HL-60/S4 (cell line): Measurements from ENCODE around the gene NUDT7.

Source experiments
- in situ Hi-C: fragments of 300-500 bp; cut with MboI; formaldehyde crosslinking; loops from 2 replicates; pipeline ENCODE4 v1.14.3; 2022; ENCODE audit warnings: low sequenced_read_pairs

Gene NUDT7

DNA sequence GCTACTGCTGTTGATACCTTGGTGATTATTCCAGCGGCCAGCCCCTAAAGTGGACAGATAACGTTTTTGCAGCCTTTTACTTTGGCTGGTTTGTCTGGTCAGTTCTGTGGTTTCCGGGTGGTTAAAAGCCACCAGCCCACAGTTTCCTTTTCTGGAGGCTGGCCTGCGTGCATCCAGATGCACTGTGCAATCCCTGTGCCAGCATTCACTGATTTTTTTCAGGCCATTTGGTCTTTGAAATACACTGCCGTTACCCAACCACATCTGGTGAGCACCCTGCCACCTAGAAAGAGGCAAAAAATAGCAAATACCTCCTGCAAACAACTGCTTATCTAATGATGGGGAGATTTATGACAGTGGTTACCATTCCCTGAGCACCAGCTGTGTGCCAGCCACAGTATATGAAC is 797 bp downstream of the NUDT7 start:
- in situ Hi-C loops = no loop called here

DNA sequence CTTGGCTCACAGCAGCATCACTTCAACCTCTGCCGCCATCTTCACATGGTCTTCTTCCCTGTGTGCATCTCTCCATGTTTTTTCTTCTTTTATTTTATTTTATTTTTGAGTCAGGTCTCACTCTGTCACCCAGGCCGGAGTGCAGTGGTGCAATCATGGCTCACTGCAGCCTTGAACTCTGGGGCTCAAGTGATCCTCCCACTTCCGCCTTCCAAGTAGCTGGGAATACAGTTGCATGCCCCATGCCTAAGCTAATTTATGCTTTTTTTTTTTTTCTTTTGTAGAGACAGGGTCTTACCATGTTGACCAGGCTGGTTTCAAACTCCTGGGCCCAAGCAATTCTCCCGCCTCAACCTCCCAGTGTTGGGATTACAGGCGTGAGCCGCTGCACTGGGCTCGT is 1.9 kb downstream of the NUDT7 start:
- in situ Hi-C loops = no loop called here

GRCh38 chr16:77729951-77730350 is 7.6 kb downstream of the NUDT7 start:
- in situ Hi-C loops = no loop called here

DNA sequence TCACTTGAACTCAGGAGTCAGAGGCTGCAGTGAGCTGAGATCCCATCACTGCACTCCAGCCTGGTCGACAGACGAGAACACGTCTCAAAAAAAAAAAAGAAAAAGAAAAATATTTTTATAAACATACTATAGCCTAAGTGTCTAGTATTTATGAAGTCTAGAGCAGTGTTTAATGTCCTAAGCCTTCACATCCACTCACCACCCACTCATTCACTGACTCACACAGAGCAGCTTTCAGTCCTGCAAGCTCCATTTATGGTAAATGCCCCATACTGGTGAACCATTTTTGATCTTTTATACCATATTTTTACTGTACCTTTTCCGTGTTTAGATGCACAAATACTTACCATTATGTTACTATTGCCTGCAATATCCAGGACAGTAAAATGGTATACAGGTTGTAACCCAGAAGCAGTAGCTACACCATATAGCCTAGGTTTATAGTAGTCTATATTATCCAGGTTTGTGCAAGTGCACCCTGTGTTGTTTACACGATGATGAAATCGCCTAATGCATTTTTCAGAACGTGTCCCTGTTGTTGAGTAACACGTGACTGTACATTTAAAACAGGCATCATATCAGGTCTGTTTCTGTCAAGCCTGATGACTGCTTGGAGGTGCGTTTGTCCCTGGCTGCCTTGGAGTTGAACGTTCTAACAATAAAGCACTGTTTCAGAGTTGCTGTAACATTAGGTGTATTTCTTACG is 10.1 kb downstream of the NUDT7 start:
- in situ Hi-C loops = no loop called here

DNA sequence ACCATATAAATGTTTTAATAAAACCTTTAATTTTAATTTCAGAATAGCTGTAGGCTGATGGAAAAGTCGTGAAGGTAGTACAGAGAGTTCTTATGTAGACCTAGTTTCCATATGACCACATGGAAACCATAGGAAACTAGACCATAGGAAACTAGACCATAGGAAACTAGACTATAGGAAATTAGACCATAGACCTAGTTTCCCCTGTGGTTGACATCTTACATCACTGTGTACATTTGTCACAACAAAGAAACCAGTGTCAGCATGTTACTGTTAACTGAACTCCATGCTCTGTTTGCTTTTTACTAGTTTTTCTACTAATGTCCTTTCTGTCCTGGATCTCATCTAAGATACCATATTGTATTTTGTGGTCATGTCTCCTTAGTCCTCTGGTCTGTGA is 14.6 kb downstream of the NUDT7 start:
- in situ Hi-C loops = no loop called here

GRCh38 chr16:77738706-77739558 is 16.6 kb downstream of the NUDT7 start:
- in situ Hi-C loops = no loop called here

DNA sequence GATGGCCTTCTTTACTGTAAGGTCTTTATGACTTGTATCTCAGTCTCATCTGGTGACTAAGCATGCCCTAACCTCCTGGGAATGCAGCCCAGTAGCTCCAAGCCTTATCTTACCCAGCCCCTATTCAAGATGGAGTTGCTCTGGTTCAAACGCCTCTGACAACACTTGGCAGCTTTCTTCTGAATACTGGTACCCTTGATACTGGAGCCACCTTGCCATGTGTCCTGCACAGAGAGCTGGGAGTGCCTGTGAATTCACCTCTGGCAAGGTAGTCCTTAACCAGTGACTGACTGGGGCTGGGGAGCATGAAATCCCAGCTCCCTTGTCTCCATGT is 17.2 kb downstream of the NUDT7 start:
- in situ Hi-C loops = no loop called here

- in situ Hi-C loops = no loop called here
Observed at GRCh38 chr16:77744141-77744540, 21.8 kb downstream of the NUDT7 start.

DNA sequence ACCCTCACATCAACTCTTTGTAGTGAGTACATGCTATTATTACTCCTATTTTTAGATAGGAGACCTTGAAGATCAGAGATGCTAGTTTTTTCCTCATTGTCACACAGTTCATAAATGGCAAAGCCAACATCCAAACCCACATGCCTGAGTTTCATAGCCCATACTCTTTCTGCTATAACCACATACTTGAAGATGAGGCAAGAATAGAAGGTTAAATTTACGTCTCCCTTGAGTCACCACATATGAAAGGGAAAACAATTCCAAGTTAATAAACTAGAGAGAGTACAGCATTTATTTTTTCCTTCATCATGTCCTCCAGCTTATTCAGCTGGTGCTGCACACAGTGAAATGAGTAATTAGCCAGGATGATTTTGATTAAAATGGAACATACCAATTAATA is 23.7 kb downstream of the NUDT7 start:
- in situ Hi-C loops = no loop called here

DNA sequence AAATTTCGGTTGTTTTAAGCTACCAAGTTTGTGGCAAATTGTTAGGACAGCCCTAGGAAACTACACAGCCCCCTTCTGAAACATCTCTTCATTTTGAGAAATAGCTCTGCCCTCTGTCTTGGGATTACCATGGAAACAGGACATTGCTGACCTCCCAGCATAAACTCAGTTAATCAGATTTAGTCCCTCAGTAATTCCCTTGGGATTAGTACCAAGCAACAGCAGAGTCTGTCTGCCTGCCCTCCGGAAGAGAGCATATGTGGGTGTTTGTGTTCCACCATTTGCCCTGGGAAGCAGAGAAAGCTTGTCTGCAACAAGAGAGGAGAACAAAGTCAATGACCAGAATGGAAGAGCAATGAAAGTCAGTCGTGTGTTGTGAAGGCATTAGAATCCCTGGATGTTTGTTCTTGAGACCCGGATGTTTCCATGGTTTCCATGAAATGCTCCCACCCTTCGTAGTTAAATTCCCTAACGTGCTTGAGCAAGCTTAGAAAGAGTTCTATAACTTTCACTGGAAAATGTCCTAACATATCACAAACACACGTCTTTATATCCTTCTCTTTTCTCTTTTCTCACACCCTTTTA is 26.2 kb downstream of the NUDT7 start:
- in situ Hi-C loops = no loop called here

DNA sequence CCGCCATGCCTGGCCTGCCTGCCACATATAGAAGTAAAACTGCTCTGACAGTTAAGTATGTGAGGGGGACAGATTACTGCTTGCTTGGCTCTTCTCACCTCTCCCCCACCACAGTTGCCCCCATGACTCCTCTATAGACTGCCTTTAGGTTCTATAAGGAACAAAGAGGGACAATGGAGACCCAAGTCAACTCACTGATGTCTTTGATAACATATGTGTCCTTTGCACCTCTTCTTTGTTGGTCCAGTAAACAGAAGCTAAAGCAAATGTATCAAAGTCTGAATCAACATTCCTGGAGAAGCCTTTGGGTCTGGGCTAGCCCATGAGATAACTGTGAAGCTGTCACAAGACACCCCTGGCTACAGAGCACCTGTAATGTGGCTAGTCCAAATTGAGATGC is 27.1 kb downstream of the NUDT7 start:
- in situ Hi-C loops = no loop called here

DNA sequence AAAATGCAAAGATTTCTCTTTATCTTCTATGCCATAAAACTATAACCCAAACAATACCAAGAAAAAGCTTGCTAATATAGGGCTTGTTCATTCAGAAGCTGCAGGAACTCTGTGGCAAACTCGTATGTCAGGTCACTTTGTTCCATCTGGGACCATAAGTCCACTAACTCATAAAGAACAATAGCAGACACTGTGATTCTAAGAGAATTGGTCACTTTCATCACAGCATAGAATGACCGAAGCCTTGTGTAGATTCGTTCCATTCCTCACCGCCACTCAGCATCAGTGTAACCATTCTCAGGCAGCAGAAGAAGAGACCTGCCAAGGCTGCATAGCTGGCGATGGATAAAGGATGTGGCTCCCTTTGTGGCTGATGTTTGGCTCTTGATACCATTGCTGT is 35.7 kb downstream of the NUDT7 start:
- in situ Hi-C loops = no loop called here

GRCh38 chr16:77758508-77758907 is 36.2 kb downstream of the NUDT7 start:
- in situ Hi-C loops = no loop called here

GRCh38 chr16:77759201-77759600 is 36.9 kb downstream of the NUDT7 start:
- in situ Hi-C loops = no loop called here

DNA sequence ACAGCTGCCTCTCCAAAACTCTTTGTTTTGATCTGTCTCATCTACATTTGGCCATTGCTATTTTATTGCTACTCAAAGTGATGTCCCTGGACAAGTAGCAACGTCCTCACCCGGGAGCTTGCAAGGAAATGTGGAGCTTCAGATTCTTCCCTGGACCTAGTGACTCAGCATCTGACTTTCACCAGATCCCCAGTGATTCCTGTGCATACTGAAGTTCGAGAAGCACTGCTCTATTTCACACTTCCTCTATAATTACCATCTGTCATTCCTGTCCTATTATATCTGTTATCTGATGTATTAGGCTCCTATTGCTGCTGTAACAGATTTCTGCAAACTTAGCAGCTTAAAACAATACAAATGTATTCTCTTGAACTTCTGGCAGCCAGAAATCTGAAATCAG is 37.5 kb downstream of the NUDT7 start:
- in situ Hi-C loops = no loop called here

DNA sequence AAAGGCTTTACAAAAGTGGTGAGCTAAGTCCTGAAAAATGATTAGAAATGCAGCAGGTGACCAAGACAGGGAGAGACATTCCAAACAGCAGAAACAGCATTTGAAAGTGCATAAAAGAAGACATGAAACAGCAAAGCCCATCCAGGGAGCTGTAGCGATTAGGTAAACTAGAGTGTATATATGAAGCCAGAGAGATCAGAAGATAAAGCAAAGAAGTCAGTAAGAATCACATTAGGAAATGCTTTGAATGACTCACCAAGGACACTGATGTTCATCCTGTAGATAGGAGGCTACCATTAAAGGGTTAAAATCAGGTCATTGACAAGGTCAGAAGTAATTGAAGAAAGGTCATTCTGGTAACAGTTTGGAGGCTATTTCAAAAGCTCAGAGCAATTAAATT is 38.5 kb downstream of the NUDT7 start:
- in situ Hi-C loops = no loop called here

- in situ Hi-C loops = no loop called here
Observed at GRCh38 chr16:77761204-77761603, 38.9 kb downstream of the NUDT7 start.

- in situ Hi-C loops = no loop called here
Observed at GRCh38 chr16:77762262-77762661, 39.9 kb downstream of the NUDT7 start.

GRCh38 chr16:77763994-77764393 is 41.7 kb downstream of the NUDT7 start:
- in situ Hi-C loops = no loop called here

GRCh38 chr16:77767211-77767610 is 44.9 kb downstream of the NUDT7 start:
- in situ Hi-C loops = no loop called here

DNA sequence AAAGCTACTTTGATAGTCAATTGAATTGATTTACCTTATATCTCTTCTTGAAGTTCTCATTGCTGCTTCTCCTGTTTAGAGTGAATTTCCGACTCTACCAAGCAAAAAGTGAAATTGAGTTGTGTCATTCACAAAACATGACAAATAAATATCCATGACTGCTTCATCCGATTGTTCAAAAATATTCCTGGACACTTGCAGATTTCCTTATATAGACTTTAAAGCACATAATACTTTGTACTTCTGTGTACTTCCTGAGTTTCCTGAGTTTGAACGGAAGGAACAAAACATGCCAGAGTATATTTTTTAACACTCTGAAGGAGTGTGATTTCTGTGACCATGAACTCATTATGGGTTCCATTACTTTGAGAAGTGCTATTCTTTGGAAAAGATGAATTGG is 45.5 kb downstream of the NUDT7 start:
- in situ Hi-C loops = no loop called here
